ENCODE measurements around the gene APBA2.
A peak's percentile ranks its signal among the peaks of the same experiment; 100 is the strongest.
"Not testable (repeated sequence)": the region's sequence is repeated elsewhere in the genome, so short reads cannot be mapped to it uniquely, and the experiment has no call there.

Gene APBA2

GRCh38 chr15:29135702-29136646, 250.2 kb downstream of the APBA2 start:
- DNase-seq, result no peak

- DNase-seq, result no peak
Observed at GRCh38 chr15:29138260-29138659, 252.5 kb downstream of the APBA2 start.

GRCh38 chr15:29139072-29139471, 253.3 kb downstream of the APBA2 start:
- DNase-seq, result no peak

GRCh38 chr15:29139540-29140459, 254.0 kb downstream of the APBA2 start:
- peak in 9 of 14 donors; percentile 3 to 71 (median 18) for DNase-seq

GRCh38 chr15:29140475-29141307, 254.9 kb downstream of the APBA2 start:
- no peak for DNase-seq

- DNase-seq, result no peak
Observed at GRCh38 chr15:29141308-29142128, 255.7 kb downstream of the APBA2 start.

- no peak for DNase-seq
Observed at GRCh38 chr15:29142129-29142747, 256.5 kb downstream of the APBA2 start.

GRCh38 chr15:29143293-29143692, 257.5 kb downstream of the APBA2 start:
- no peak for DNase-seq

- DNase-seq, result no peak
Observed at GRCh38 chr15:29143909-29144635, 258.3 kb downstream of the APBA2 start.

- no peak for DNase-seq
Observed at GRCh38 chr15:29149738-29150075, 263.9 kb downstream of the APBA2 start.

GRCh38 chr15:29150515-29151483, 265.0 kb downstream of the APBA2 start:
- DNase-seq, result no peak

- no peak for DNase-seq
Observed at GRCh38 chr15:29151484-29151857, 265.7 kb downstream of the APBA2 start.

- DNase-seq, result no peak
Observed at GRCh38 chr15:29156521-29156920, 270.7 kb downstream of the APBA2 start.

GRCh38 chr15:29159771-29160455, 274.1 kb downstream of the APBA2 start:
- no peak for DNase-seq

- DNase-seq, result no peak
Observed at GRCh38 chr15:29162411-29162810, 276.6 kb downstream of the APBA2 start.

GRCh38 chr15:29167122-29167521, 281.3 kb downstream of the APBA2 start:
- DNase-seq, result not testable (repeated sequence)

All from C1 segment of cervical spinal cord (tissue), 14 donors.